HT-29 (cell line): Measurements from ENCODE around the gene EHF. TPM values are rescaled to one million over a fixed set of nuclear protein-coding genes. Genes with fewer than 3 reads are reported as not detected.
A peak's percentile ranks its signal among the peaks of the same experiment; 100 is the strongest.

ENCODE experiments used
- DNase-seq: peaks from one replicate; pipeline ENCODE4 v3.0.0-alpha.2; 2015; ENCODE audit warnings: low spot score
- total RNA-seq: library from RNA; depleted of rRNA; stranded (reverse); fragments of >200 nt; shearing (Covaris generic); gene quantifications from 2 replicates; pipeline ENCODE4 v1.2.3, GENCODE V29; 2014

The EHF gene
- total RNA-seq, 1 experiment from 2014 or later, result 320 TPM

GRCh38 chr11:34601609-34602008, 19.3 kb upstream of the EHF start:
- DNase-seq, result peak; percentile 56

GRCh38 chr11:34602245-34602644, 18.6 kb upstream of the EHF start:
- peak; percentile 90 for DNase-seq

DNA sequence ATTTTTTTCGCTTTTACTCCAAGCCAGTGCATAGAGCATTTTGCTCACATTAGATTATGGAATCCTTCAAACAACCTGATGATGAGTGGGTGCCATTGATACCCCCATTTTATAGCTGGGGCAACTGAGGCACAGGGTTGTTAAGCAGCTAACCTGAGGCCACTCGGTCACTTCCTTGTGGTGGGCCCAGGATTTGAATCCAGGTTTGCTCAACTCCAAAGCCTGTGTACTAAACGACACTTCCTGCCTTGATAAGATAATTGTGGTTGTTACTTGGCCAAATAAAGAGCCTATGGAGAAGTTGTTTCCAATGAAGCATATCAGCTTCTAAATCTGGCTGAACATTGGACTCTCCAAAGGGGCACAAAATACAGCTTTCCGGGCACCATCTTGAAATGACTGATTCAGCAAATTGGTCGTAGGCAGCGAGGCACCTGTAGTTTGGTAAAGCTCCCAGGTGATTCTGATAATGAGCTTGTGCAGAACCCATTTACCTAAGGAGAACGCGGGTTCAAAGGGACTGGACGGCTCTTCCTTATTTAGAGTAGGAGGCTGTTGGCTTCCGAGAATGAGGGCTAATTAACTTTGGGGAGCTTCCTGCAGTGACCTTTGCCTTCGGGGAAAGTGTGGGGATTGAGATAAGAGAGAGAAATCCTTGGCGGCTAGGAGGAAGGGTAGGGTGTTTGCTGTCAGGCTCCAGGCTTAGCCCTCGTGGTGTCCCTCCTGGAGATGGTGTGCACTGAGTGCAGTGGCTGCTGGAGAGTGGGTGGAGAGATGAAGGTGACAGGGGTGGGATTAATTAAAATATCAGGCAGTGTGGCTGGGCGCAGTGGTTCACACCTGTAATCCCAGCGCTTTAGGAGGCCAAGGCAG, 17.5 kb upstream of the EHF start:
- peak; percentile 69 for DNase-seq

- DNase-seq, result peak; percentile 68
Observed at GRCh38 chr11:34604145-34604544, 16.7 kb upstream of the EHF start.

- DNase-seq, result no peak
Observed at GRCh38 chr11:34604911-34605310, 16.0 kb upstream of the EHF start.

DNA sequence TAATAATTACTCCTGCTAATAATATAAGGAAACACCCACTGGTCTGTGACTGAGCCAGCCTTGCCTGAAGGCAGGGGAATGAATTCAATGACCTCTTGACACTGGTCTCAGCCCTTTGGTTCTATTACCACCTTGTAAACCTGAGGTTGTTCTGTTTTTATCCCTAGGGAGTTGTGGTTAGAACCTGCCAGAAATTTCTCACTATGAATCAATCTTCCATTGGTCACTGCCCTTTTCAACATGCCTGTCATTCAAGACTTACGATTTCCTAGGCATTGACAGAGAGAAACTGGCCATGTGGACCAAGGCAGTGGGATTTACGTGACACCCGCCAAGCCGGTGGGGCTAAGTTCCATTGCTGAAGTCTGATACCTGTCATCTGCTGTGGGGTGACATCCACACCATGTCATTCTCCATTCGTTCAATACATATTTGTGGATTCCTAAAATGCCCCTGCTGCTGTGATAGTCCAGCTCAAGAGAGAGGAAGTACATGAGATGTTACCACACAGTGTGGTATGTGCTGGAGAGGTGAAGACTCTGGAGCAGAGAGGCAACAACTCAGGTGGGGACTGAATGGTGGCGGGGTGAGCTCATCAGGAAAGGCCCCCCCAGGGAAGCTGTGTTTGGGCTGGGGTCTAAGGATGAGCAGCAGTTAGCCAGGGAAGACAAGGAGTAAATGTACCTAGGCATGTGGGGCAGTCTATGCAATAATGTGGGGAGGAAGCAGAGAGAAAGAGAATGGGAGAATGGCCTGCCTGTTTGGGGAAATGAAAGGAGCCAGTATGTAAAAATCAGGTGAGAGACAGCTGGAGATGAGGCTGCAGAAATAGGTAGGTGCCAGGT, 15.2 kb upstream of the EHF start:
- DNase-seq, result no peak

GRCh38 chr11:34606326-34607120, 14.4 kb upstream of the EHF start:
- no peak for DNase-seq

- no peak for DNase-seq
Observed at GRCh38 chr11:34609187-34609751, 11.6 kb upstream of the EHF start.

DNA sequence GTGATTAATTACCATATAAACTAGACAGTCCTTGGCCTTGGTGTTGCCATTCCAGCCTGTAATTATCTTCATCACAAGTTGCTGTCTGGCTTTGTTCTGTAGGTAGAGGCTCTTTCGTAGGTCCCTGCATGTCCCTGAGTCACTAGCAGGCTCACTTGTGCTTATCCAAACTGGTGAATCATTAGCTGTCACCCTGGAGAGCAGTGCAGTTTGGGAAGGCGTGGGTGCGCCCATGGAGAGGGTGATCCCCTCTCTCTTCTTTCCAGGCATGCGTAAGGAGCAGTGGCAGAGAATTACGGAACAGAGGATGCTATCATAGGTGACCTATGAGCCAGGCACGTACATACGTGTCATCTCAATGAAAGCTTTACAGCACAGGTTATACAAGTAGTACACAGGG, 11.0 kb upstream of the EHF start:
- no peak for DNase-seq

- no peak for DNase-seq
Observed at GRCh38 chr11:34610324-34611041, 10.4 kb upstream of the EHF start.

DNA sequence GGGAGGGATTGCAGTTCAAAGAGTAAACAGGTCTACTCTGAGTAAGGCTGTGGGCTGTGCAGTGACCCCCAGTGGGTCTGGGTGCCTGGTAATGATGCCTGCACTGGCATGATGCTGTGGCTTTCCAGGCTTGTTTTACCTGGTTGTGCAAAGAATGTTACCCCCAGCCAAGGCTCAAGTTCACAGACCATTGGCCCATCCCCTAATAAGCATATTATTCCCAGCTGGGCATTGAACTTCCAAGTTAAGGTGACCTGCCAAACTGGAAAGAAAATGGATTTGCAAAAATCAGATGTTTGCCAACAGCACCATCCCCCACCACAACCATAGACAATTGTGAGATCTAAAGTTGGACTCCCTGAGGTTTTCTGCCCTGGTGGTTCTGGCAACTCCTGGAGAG, 7.9 kb upstream of the EHF start:
- no peak for DNase-seq

GRCh38 chr11:34613552-34614056, 7.3 kb upstream of the EHF start:
- DNase-seq, result no peak

GRCh38 chr11:34614344-34615104, 6.4 kb upstream of the EHF start:
- DNase-seq, result no peak

DNA sequence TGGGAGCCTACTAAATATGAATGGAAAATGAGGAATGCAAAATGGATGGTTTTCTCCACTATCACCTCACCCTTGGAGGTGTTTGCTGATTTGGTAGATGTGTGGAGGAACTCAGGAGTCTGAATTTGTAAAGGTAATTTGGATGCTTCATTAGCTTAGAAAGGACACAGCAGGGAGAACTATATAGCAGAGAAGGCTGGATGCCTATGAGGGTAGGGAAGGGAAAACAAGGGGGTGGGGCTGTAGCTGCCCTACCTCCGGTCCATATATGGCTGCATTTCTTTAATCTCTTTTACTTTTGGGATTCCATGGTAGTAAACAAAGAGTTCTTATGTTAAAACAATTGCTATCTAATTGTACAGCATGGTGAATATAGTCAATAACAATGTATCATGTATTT, 4.8 kb upstream of the EHF start:
- DNase-seq, result no peak

GRCh38 chr11:34616830-34617504, 3.9 kb upstream of the EHF start:
- no peak for DNase-seq

DNA sequence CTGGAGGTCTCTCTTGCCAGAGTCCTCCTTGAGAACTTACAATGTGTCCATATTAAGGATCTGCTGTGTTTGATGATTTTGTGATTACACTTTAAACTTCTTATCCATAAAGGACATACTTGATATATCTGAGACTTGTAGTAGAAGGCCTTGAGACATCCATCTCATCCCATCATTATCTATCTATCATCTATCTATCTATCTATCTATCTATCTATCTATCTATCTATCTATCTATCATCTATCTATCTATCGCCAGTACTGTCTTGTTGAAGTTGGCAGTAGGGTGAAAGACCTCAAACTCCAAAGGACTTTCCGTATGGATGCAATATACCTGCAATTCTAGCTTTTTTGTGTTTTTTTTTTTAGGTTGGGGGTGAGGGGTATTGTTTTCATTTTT, 2.5 kb upstream of the EHF start:
- no peak for DNase-seq

- DNase-seq, result no peak
Observed at GRCh38 chr11:34619062-34619516, 1.8 kb upstream of the EHF start.

DNA sequence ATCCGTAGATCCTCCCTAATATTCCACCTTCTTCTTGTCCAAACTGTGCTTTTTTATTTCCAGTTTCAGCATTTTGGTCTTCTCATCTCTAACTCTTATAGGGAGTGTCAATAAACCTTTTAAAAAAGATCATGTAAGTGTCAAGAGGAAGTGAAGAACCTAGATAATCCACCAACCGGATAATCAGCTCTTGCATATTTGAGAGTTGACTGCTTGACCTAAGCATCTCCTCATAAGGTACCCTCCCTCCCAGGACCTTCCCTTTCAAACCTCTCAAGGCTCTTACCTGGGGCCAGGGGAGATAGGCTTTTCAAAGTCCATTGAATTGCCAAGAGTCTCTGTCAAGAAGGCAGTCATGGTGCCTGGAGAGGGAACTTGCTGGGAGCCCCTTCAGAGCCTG, 691 bp upstream of the EHF start:
- DNase-seq, result no peak

- peak; percentile 72 for DNase-seq
Observed at GRCh38 chr11:34621876-34622275, 983 bp downstream of the EHF start.
